Measurements from ENCODE around the gene G3BP2. TPM values are rescaled to one million over a fixed set of nuclear protein-coding genes. Genes with fewer than 3 reads are reported as not detected.

G3BP2 gene
- total RNA-seq, 1 donor from 2014 or later = 245 TPM

- no peak for TF ChIP-seq CTCF (IDR thresholded peaks at IDR 0.05; ENCODE audit: partially characterized antibody, unreplicated experiment)
- Mint-ChIP-seq H3K4me3 (ENCODE audit: unreplicated experiment) (no peak overlapping the region), H3K27me3 (ENCODE audit: unreplicated experiment) (no peaks in the 10 kb centered on the region), H3K36me3 (ENCODE audit: unreplicated experiment) (no peaks in the 10 kb centered on the region), H3K4me1 (ENCODE audit: low read depth, unreplicated experiment) (no peaks in the 10 kb centered on the region), H3K27ac (ENCODE audit: unreplicated experiment) (no peak overlapping the region), H3K9me3 (ENCODE audit: unreplicated experiment) (no peaks in the 10 kb centered on the region)
- DNase-seq = no peak
Measured at GRCh38 chr4:75634281-75634680, 38.9 kb downstream of the G3BP2 start.

GRCh38 chr4:75633846-75634245, 39.4 kb downstream of the G3BP2 start:
- no peaks in the 10 kb centered on the region for H3K4me1 Mint-ChIP-seq (ENCODE audit: low read depth, unreplicated experiment)
- TF ChIP-seq CTCF (IDR thresholded peaks at IDR 0.05; ENCODE audit: partially characterized antibody, unreplicated experiment) = no peak
- H3K9me3 Mint-ChIP-seq (ENCODE audit: unreplicated experiment) = no peaks in the 10 kb centered on the region
- no peaks in the 10 kb centered on the region for H3K27me3 Mint-ChIP-seq (ENCODE audit: unreplicated experiment)
- H3K36me3 Mint-ChIP-seq (ENCODE audit: unreplicated experiment) = no peaks in the 10 kb centered on the region
- no peak overlapping the region for H3K27ac Mint-ChIP-seq (ENCODE audit: unreplicated experiment)
- DNase-seq = no peak
- no peak overlapping the region for H3K4me3 Mint-ChIP-seq (ENCODE audit: unreplicated experiment)

GRCh38 chr4:75630937-75631329, 42.3 kb downstream of the G3BP2 start:
- Mint-ChIP-seq H3K4me1 (ENCODE audit: low read depth, unreplicated experiment) (no peaks in the 10 kb centered on the region), H3K27ac (ENCODE audit: unreplicated experiment) (no peak overlapping the region), H3K9me3 (ENCODE audit: unreplicated experiment) (no peaks in the 10 kb centered on the region), H3K27me3 (ENCODE audit: unreplicated experiment) (no peaks in the 10 kb centered on the region), H3K36me3 (ENCODE audit: unreplicated experiment) (no peaks in the 10 kb centered on the region), H3K4me3 (ENCODE audit: unreplicated experiment) (peak overlapping the region; percentile 92)
- no peak for DNase-seq
- no peak for TF ChIP-seq CTCF (IDR thresholded peaks at IDR 0.05; ENCODE audit: partially characterized antibody, unreplicated experiment)

GRCh38 chr4:75630174-75630936, 42.9 kb downstream of the G3BP2 start, which contains the start of gene CDKL2:
Gene CDKL2, minus strand, starts transcription at chr4:75630528. Its CDS starts 4,540 bp downstream, at chr4:75625988.
- no peaks in the 10 kb centered on the region for H3K27me3 Mint-ChIP-seq (ENCODE audit: unreplicated experiment)
- no peak within 1 kb of the TSS for H3K27ac Mint-ChIP-seq (ENCODE audit: unreplicated experiment)
- peak; percentile 87 for DNase-seq
- H3K4me1 Mint-ChIP-seq (ENCODE audit: low read depth, unreplicated experiment) = no peaks in the 10 kb centered on the region
- H3K9me3 Mint-ChIP-seq (ENCODE audit: unreplicated experiment) = no peaks in the 10 kb centered on the region
- H3K4me3 Mint-ChIP-seq (ENCODE audit: unreplicated experiment) = peak within 1 kb of the TSS; percentile 92
- TF ChIP-seq CTCF (IDR thresholded peaks at IDR 0.05; ENCODE audit: partially characterized antibody, unreplicated experiment) = no peak
- H3K36me3 Mint-ChIP-seq (ENCODE audit: unreplicated experiment) = no peaks in the 10 kb centered on the region

- H3K27ac Mint-ChIP-seq (ENCODE audit: unreplicated experiment) = no peak overlapping the region
- H3K36me3 Mint-ChIP-seq (ENCODE audit: unreplicated experiment) = no peaks in the 10 kb centered on the region
- no peaks in the 10 kb centered on the region for H3K9me3 Mint-ChIP-seq (ENCODE audit: unreplicated experiment)
- no peak for DNase-seq
- no peaks in the 10 kb centered on the region for H3K4me1 Mint-ChIP-seq (ENCODE audit: low read depth, unreplicated experiment)
- peak overlapping the region; percentile 25 for H3K4me3 Mint-ChIP-seq (ENCODE audit: unreplicated experiment)
- no peaks in the 10 kb centered on the region for H3K27me3 Mint-ChIP-seq (ENCODE audit: unreplicated experiment)
- TF ChIP-seq CTCF (IDR thresholded peaks at IDR 0.05; ENCODE audit: partially characterized antibody, unreplicated experiment) = no peak
Measured at GRCh38 chr4:75629239-75629638, 44.0 kb downstream of the G3BP2 start.
